Measurements from ENCODE around the gene MFAP5. TPM values are rescaled to one million over a fixed set of nuclear protein-coding genes. Genes with fewer than 3 reads are reported as not detected.

The MFAP5 gene
- polyA plus RNA-seq (2013, experiment 1 of 2; ENCODE audit: insufficient read length), result 208 TPM
- polyA plus RNA-seq (2013, experiment 2 of 2; ENCODE audit: insufficient read length), result 224 TPM

GRCh38 chr12:8662593-8662992 is at the start of gene MFAP5:
Gene MFAP5, minus strand, starts transcription at chr12:8662826. Its CDS starts 722 bp downstream, at chr12:8662104.
- DNase-seq, result peak; percentile 92

- DNase-seq, result no peak
Observed at GRCh38 chr12:8709124-8709830, 46.7 kb upstream of the MFAP5 start.

- no peak for DNase-seq
Observed at GRCh38 chr12:8702159-8702558, 39.5 kb upstream of the MFAP5 start.

- DNase-seq, result no peak
Observed at GRCh38 chr12:8701046-8701660, 38.5 kb upstream of the MFAP5 start.

- DNase-seq, result no peak
Observed at GRCh38 chr12:8699714-8700113, 37.1 kb upstream of the MFAP5 start.

GRCh38 chr12:8698879-8699278 is 36.3 kb upstream of the MFAP5 start:
- DNase-seq, result peak; percentile 57

- peak; percentile 66 for DNase-seq
Observed at GRCh38 chr12:8698132-8698851, 35.7 kb upstream of the MFAP5 start.

- DNase-seq, result peak; percentile 84
Observed at GRCh38 chr12:8697476-8698131, 35.0 kb upstream of the MFAP5 start, which contains the start of gene RIMKLB. Gene RIMKLB, plus strand, starts transcription at chr12:8697991. Its CDS starts 15,876 bp downstream, at chr12:8713867.

- peak; percentile 12 for DNase-seq
Observed at GRCh38 chr12:8697120-8697475, 34.5 kb upstream of the MFAP5 start.

GRCh38 chr12:8696442-8697090 is 33.9 kb upstream of the MFAP5 start:
- no peak for DNase-seq

GRCh38 chr12:8695116-8695515 is 32.5 kb upstream of the MFAP5 start:
- DNase-seq, result no peak

GRCh38 chr12:8692573-8692972 is 29.9 kb upstream of the MFAP5 start:
- DNase-seq, result peak; percentile 58

GRCh38 chr12:8689681-8690080 is 27.1 kb upstream of the MFAP5 start:
- DNase-seq, result no peak

GRCh38 chr12:8687846-8688601 is 25.4 kb upstream of the MFAP5 start:
- DNase-seq, result peak; percentile 84

GRCh38 chr12:8685051-8685450 is 22.4 kb upstream of the MFAP5 start:
- no peak for DNase-seq

GRCh38 chr12:8681129-8681884 is 18.7 kb upstream of the MFAP5 start:
- DNase-seq, result peak; percentile 78

GRCh38 chr12:8680533-8680932 is 17.9 kb upstream of the MFAP5 start:
- no peak for DNase-seq

GRCh38 chr12:8678661-8679111 is 16.1 kb upstream of the MFAP5 start:
- DNase-seq, result peak; percentile 77

GRCh38 chr12:8677362-8677761 is 14.7 kb upstream of the MFAP5 start:
- no peak for DNase-seq

GRCh38 chr12:8676651-8677050 is 14.0 kb upstream of the MFAP5 start:
- DNase-seq, result no peak

GRCh38 chr12:8675591-8676036 is 13.0 kb upstream of the MFAP5 start:
- DNase-seq, result no peak
